Endothelial cell of umbilical vein (primary cell): ENCODE data around the gene SPPL3. TPM values are rescaled to one million over a fixed set of nuclear protein-coding genes. Genes with fewer than 3 reads are reported as not detected.

Source experiments
- BruUV-seq: library from RNA; stranded (reverse); fragments of 400-500 nt; replicated peaks from 2 replicates; lab custom pipeline; 2021; lab: Mats Ljungman, UMichigan
- CTCF ChIA-PET: fragments of 300-600, 350-600 bp; sonication (Branson Sonifier 250); formaldehyde crosslinking; loops from one replicate; lab custom pipeline; 2021; ENCODE audit warnings: antibody characterized with exemption, inconsistent platforms; lab: Charles Lee
- POLR2A ChIA-PET: fragments of 300-600, 350-600 bp; sonication (Branson Sonifier 250); formaldehyde crosslinking; loops from one replicate; lab custom pipeline; 2021; ENCODE audit warnings: antibody characterized with exemption, inconsistent platforms; lab: Charles Lee
- DNase-seq: peaks from one replicate; pipeline ENCODE4 v3.0.0-alpha.2; 2011; ENCODE audit warnings: low read depth, low spot score
- FAIRE-seq: peaks from 2 replicates; lab custom pipeline; 2011; peaks lifted over from hg19 to GRCh38; lab: Jason Lieb, UNC
- H2AFZ ChIP-seq: 2 replicates; pipeline ENCODE4 v1.6.0; 2012; ENCODE audit warnings: low read depth, low read length, control low read depth, inconsistent platforms
- H3K27ac ChIP-seq: 2 replicates; pipeline ENCODE4 v1.5.1; 2011; ENCODE audit warnings: low read depth, mild to moderate bottlenecking, control low read depth, low read length, moderate library complexity; ENCODE audit not compliant: insufficient read depth
- H3K27me3 ChIP-seq, 2 experiments: 2 replicates each; pipeline versions ENCODE4 v1.6.0 to v1.6.1; 2011; ENCODE audit warnings: low read length in 2 of 2, mixed read lengths in 1 of 2; ENCODE audit not compliant: control insufficient read depth in 2 of 2, insufficient read depth in 2 of 2
- H3K36me3 ChIP-seq, 2 experiments: 2 replicates in 1 of 2; 3 replicates in 1 of 2; pipeline ENCODE4 v1.5.1; 2011; ENCODE audit warnings: low read length in 2 of 2, mild to moderate bottlenecking in 1 of 2, moderate library complexity in 1 of 2; ENCODE audit not compliant: control insufficient read depth in 2 of 2, insufficient read depth in 2 of 2; ENCODE audit errors: extremely low read depth in 1 of 2
- H3K4me1 ChIP-seq: 3 replicates; pipeline ENCODE4 v1.5.1; 2011; ENCODE audit warnings: mild to moderate bottlenecking, low read length; ENCODE audit not compliant: control insufficient read depth, insufficient read depth; ENCODE audit errors: extremely low read depth
- H3K4me2 ChIP-seq: 2 replicates; pipeline ENCODE4 v1.6.1; 2011; ENCODE audit warnings: low read length, control low read depth, mixed read lengths; ENCODE audit not compliant: insufficient read depth
- H3K4me3 ChIP-seq, 3 experiments: fragments of 200-600 bp in 1 of 3; sonication (generic), shearing (Covaris generic) in 1 of 3; replicated peaks in 1 of 3; 2 replicates each; pipeline ENCODE4 v1.5.1; 2011 to 2016; ENCODE audit warnings: control low read depth in 3 of 3, low read length in 3 of 3, mild to moderate bottlenecking in 2 of 3, inconsistent platforms in 1 of 3, low read depth in 1 of 3, moderate library complexity in 1 of 3; ENCODE audit not compliant: insufficient read depth in 1 of 3
- H3K79me2 ChIP-seq: 2 replicates; pipeline ENCODE4 v1.6.0; 2012; ENCODE audit warnings: low read length, inconsistent platforms; ENCODE audit not compliant: control insufficient read depth, insufficient read depth
- H3K9ac ChIP-seq: replicated peaks from 2 replicates; pipeline ENCODE3; 2011; ENCODE audit warnings: low read length, control low read depth; ENCODE audit not compliant: insufficient read depth; ENCODE audit errors: extremely low read depth
- H3K9me1 ChIP-seq: replicated peaks from 3 replicates; pipeline ENCODE4 v1.6.0; 2011; ENCODE audit warnings: mild to moderate bottlenecking, low read length; ENCODE audit not compliant: control insufficient read depth, insufficient read depth; ENCODE audit errors: extremely low read depth
- H3K9me3 ChIP-seq: replicated peaks from 2 replicates; pipeline ENCODE4 v1.5.1; 2012; ENCODE audit warnings: low read length, inconsistent platforms; ENCODE audit not compliant: control insufficient read depth, insufficient read depth
- H4K20me1 ChIP-seq: replicated peaks from 2 replicates; pipeline ENCODE3; 2011; ENCODE audit warnings: mild to moderate bottlenecking, low read length; ENCODE audit not compliant: control insufficient read depth, insufficient read depth; ENCODE audit errors: extremely low read depth
- EZH2 ChIP-seq: IDR thresholded peaks from 2 replicates; pipeline ENCODE4 v1.6.1; 2012; ENCODE audit warnings: borderline replicate concordance, low read depth, mild to moderate bottlenecking, moderate library complexity, low read length, inconsistent platforms; ENCODE audit not compliant: severe bottlenecking
- FOS ChIP-seq: IDR thresholded peaks from 2 replicates; pipeline ENCODE4 v1.6.1; 2011; ENCODE audit warnings: mild to moderate bottlenecking, low read length, moderate library complexity, borderline replicate concordance; ENCODE audit not compliant: insufficient read depth
- GATA2 ChIP-seq: IDR thresholded peaks from 2 replicates; pipeline ENCODE4 v1.7.0; 2011; ENCODE audit warnings: low read depth, mild to moderate bottlenecking, moderate library complexity, mixed read lengths, low read length; ENCODE audit not compliant: insufficient read length, insufficient read depth
- JUN ChIP-seq: IDR thresholded peaks from 2 replicates; pipeline ENCODE4 v1.6.1; 2011; ENCODE audit warnings: borderline replicate concordance, low read depth; ENCODE audit not compliant: insufficient read length, insufficient read depth
- MYC ChIP-seq: IDR thresholded peaks from one replicate; pipeline ENCODE4 v1.6.1; 2011; ENCODE audit warnings: mild to moderate bottlenecking, low read depth, low read length
- POLR2A ChIP-seq: IDR thresholded peaks from 2 replicates; pipeline ENCODE4 v1.6.1; 2012; ENCODE audit warnings: low read depth, mild to moderate bottlenecking, control low read depth, low read length
- POLR2AphosphoS5 ChIP-seq: IDR thresholded peaks from 2 replicates; pipeline ENCODE4 v1.6.1; 2012; ENCODE audit warnings: low read depth, mild to moderate bottlenecking, control low read depth, low read length, moderate library complexity; ENCODE audit not compliant: insufficient read depth
- dilution Hi-C: fragments of 300-500 bp; cut with MboI; formaldehyde crosslinking; loops from one replicate; pipeline ENCODE4 v1.15.0; 2019; ENCODE audit warnings: low sequenced_read_pairs; ENCODE audit not compliant: extremely low pct_ligation_motif_present
- intact Hi-C: fragments of 100-400 bp; cut with micrococcal nuclease; formaldehyde crosslinking; loops from one replicate; pipeline ENCODE4 v1.10.0; 2022
- polyA plus RNA-seq, 4 experiments: library from polyadenylated mRNA; depleted of rRNA in 3 of 4; stranded (reverse) in 3 of 4; unstranded in 1 of 4; fragments of >200 nt; gene quantifications; 2 replicates each; pipeline versions ENCODE4 v1.2.1 to v1.2.3, GENCODE V29; 2011 to 2012; ENCODE audit warnings: missing spikeins in 1 of 4
- total RNA-seq: library from RNA; stranded (reverse); gene quantifications from 2 replicates; pipeline ENCODE4 v1.2.3, GENCODE V29; 2021
- TF ChIP-seq, protein P1 (sequence below): IDR thresholded peaks from 2 replicates; pipeline ENCODE4 v1.6.1; 2011; ENCODE audit not compliant: insufficient read depth, insufficient read length
- TF ChIP-seq, protein P2 (sequence below), 2 donors: IDR thresholded peaks; 1 replicate in 1 of 2; 2 replicates in 1 of 2; pipeline ENCODE4 v1.5.1; 2011; ENCODE audit warnings: low read length in 2 of 2, mild to moderate bottlenecking in 2 of 2, moderate library complexity in 2 of 2, control low read depth in 1 of 2, inconsistent platforms in 1 of 2, low read depth in 1 of 2; ENCODE audit not compliant: insufficient read depth in 1 of 2; ENCODE audit errors: extremely low read depth in 1 of 2

The SPPL3 gene
- total and polyA plus RNA-seq, 2 donors (not counting 3 experiments of a cell fraction or from before 2014, with no cell fraction given) = 30.6 to 53.0 TPM

DNA sequence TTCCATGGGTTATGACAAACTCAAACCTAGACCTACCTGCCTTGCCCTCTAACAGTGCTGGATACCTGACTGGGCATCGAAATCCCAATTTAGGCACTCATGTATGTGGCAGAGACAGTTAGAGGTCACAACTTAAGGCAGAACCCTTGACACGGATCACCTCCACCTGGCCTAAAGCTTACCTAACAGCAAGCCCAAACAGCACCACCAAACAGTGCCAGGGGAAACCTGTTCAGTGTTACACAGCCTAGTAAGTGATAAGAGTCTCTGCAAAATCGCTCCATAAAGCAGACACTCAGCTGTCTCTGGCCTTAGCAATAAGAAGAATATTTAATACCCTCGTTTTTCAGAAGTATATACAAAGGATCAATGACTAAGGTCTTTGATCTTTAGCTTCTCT, 77.8 kb downstream of the SPPL3 start:
- DNase-seq (no peak), FAIRE-seq (no peak)
- Histone ChIP-seq H3K27me3 (no peaks in the 10 kb centered on the region), H3K4me2 (no peak overlapping the region), H3K27ac (no peak overlapping the region), H2AFZ (no peak overlapping the region), H3K36me3 (no peaks in the 10 kb centered on the region), H3K79me2 (peaks cover 3% of the 10 kb centered on the region), H4K20me1 (peaks cover 12% of the 10 kb centered on the region), H3K9ac (no peak overlapping the region), H3K4me3 (no peak overlapping the region), H3K9me3 (no peaks in the 10 kb centered on the region), H3K9me1 (no peaks in the 10 kb centered on the region), H3K4me1 (peaks cover 2% of the 10 kb centered on the region)
- no TSS peak for BruUV-seq
- intact Hi-C loops = no loop called here
- dilution Hi-C loops = no loop called here
- TF ChIP-seq POLR2A (no peak), POLR2AphosphoS5 (no peak), JUN (no peak), MYC (no peak), FOS (no peak), EZH2 (no peak), GATA2 (no peak)
- TF ChIP-seq, protein P1, sequence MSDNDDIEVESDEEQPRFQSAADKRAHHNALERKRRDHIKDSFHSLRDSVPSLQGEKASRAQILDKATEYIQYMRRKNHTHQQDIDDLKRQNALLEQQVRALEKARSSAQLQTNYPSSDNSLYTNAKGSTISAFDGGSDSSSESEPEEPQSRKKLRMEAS = no peak
- TF ChIP-seq, protein P2, sequence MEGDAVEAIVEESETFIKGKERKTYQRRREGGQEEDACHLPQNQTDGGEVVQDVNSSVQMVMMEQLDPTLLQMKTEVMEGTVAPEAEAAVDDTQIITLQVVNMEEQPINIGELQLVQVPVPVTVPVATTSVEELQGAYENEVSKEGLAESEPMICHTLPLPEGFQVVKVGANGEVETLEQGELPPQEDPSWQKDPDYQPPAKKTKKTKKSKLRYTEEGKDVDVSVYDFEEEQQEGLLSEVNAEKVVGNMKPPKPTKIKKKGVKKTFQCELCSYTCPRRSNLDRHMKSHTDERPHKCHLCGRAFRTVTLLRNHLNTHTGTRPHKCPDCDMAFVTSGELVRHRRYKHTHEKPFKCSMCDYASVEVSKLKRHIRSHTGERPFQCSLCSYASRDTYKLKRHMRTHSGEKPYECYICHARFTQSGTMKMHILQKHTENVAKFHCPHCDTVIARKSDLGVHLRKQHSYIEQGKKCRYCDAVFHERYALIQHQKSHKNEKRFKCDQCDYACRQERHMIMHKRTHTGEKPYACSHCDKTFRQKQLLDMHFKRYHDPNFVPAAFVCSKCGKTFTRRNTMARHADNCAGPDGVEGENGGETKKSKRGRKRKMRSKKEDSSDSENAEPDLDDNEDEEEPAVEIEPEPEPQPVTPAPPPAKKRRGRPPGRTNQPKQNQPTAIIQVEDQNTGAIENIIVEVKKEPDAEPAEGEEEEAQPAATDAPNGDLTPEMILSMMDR (IDR thresholded peaks at IDR 0.05; ENCODE audit: extremely low read depth in 1 of 2, insufficient read depth in 1 of 2, low read depth in 1 of 2, low read length in 2 of 2) = no peak
- POLR2A ChIA-PET = no interaction called here
- CTCF ChIA-PET = interaction anchor here (0.7 kb wide), 1 partner anchor 27 kb away, joined by 3 read pairs; no protein-coding TSS in a partner anchor
